NCI-H69 (cell line): Measurements from ENCODE around the gene KCNAB3.

ENCODE experiments used
- DNase-seq: peaks from one replicate; lab custom pipeline; 2025; lab: John Stamatoyannopoulos, UW

KCNAB3 gene

DNA sequence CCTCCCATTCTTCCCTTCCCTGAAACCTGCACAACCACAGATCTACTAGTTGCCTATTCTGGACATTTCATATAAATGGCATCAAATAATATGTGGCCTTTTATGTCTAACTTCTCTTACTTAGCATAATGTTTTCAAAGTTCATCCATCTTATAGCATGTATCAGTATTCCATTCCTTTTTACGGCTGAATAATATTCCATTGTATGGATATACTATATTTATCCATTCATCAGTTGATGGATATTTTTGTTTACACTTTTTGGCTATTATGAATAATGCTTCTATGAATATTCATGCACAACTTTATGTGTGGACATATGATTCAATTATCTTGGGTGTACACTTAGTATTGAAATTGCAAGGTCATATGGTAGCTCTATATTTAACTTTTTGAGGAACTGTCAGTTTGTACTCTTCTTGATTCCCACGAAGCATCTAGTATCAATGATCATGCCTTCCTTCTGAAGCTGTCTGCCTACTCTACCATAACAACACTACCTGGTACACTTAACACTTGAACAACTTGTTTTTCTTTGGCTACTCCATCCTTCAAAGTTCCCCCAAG is 53.8 kb downstream of the KCNAB3 start:
- DNase-seq = no peak

DNA sequence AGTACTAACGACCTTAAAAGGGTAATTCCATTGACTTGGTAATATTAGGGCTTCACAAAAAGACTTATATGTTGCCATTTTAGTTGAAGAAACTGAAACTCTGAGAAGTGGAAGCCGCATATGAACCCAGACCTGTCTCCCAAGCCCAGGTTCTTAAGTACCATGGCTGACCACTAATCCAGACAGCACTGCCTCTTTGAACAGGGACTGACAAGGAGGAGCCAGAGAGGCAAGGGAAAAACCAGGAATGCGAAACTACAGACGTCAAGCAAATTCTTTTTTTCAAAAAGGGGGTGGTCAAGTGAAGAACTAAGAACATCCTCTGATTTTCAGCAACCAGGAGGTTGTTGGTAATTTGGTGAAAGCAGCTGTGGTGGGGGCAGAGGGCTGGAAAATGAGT is 56.6 kb downstream of the KCNAB3 start:
- no peak for DNase-seq
